GM13976 (cell line): ENCODE measurements around the gene OGFRL1.

Experiments
- DNase-seq: peaks from one replicate; pipeline ENCODE4 v3.0.0; 2012; ENCODE audit warnings: low spot score
- CTCF ChIP-seq: IDR thresholded peaks from 2 replicates; pipeline ENCODE4 v1.5.1; 2012; ENCODE audit warnings: borderline replicate concordance, mild to moderate bottlenecking; ENCODE audit not compliant: insufficient read depth; ENCODE audit errors: extremely low read depth, missing control alignments, control extremely low read depth
- in situ Hi-C: fragments of 300-500 bp; cut with MboI; formaldehyde crosslinking; loops from one replicate; pipeline ENCODE4 v1.12.0; 2022; ENCODE audit warnings: low sequenced_read_pairs, mixed read lengths, inconsistent platforms; ENCODE audit not compliant: unreplicated experiment

Gene OGFRL1

GRCh38 chr6:71309656-71310055 lies 21.0 kb downstream of the OGFRL1 start:
- in situ Hi-C loops = no loop called here
- no peak for DNase-seq
- TF ChIP-seq CTCF = no peak

- in situ Hi-C loops = no loop called here
- no peak for DNase-seq
- TF ChIP-seq CTCF = no peak
These were observed 21.6 kb downstream of the OGFRL1 start for GRCh38 chr6:71310261-71310660.

- in situ Hi-C loops = no loop called here
- no peak for DNase-seq
These were observed 23.5 kb downstream of the OGFRL1 start for GRCh38 chr6:71312089-71312488.

GRCh38 chr6:71317441-71317840 lies 28.8 kb downstream of the OGFRL1 start:
- no peak for DNase-seq
- in situ Hi-C loops = no loop called here
- TF ChIP-seq CTCF = no peak

More at GRCh38 chr6:71312089-71312488, 23.5 kb downstream of the OGFRL1 start:
- TF ChIP-seq CTCF = no peak

GRCh38 chr6:71320041-71320440 lies 31.4 kb downstream of the OGFRL1 start:
- in situ Hi-C loops = no loop called here
- no peak for TF ChIP-seq CTCF
- no peak for DNase-seq

- in situ Hi-C loops = no loop called here
- DNase-seq = no peak
- TF ChIP-seq CTCF = no peak
These were observed 32.7 kb downstream of the OGFRL1 start for GRCh38 chr6:71321314-71321713.
